ENCODE data around the gene NF2. TPM values are rescaled to one million over a fixed set of nuclear protein-coding genes. Genes with fewer than 3 reads are reported as not detected.

NF2 gene
- total RNA-seq, 1 experiment from 2014 or later, result 50.9 TPM

DNA sequence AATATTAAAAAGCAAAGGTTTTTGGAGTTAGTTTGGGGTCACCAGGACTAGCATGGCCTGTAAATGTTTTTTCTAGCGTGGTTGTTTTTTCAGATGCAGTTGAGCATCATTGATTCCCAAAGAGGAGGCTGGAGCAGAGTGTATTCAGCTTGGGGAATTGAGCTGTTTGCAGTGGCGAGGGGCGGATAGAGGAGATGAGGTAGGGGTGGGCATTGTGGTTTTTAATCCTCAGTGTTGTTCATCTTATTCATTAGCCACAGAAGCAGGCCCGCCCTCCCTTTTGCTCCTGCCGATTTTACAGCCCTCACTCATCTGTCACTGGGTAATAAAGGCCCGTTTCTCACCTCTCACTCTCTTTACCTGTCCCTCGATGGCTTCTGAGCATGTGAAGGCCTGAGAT, 51.4 kb downstream of the NF2 start:
- Histone ChIP-seq H4K8ac (replicated peaks; ENCODE audit: insufficient read length, low read depth, low read length) (no peak overlapping the region), H3K56ac (ENCODE audit: insufficient read length, low read depth, low read length) (no peak overlapping the region), H2BK12ac (ENCODE audit: insufficient read length, low read depth, low read length) (no peak overlapping the region), H3K4ac (ENCODE audit: low read depth, low read length) (no peak overlapping the region), H3K23me2 (ENCODE audit: insufficient read length, low read depth, low read length, poor library complexity, severe bottlenecking) (no peaks in the 10 kb centered on the region), H3T11ph (ENCODE audit: low read length) (no peak overlapping the region), H2BK20ac (ENCODE audit: low read depth, low read length, poor library complexity, severe bottlenecking) (no peak overlapping the region), H2BK5ac (ENCODE audit: insufficient read length, low read length) (no peak overlapping the region), H3K27me3 (ENCODE audit: insufficient read depth, low read length) (no peaks in the 10 kb centered on the region), H2AFZ (ENCODE audit: low read length) (no peak overlapping the region), H4K91ac (ENCODE audit: insufficient read length, low read depth, low read length) (no peak overlapping the region), H3K9me3 (ENCODE audit: control insufficient read depth, low read depth, low read length) (no peaks in the 10 kb centered on the region), H2BK15ac (ENCODE audit: low read depth, low read length) (no peak overlapping the region), H3K9ac (ENCODE audit: extremely low read depth, insufficient read length, low read length) (no peak overlapping the region), H3K14ac (ENCODE audit: insufficient read depth, low read length) (no peak overlapping the region), H3K18ac (ENCODE audit: insufficient read length, low read depth, low read length) (no peak overlapping the region), H2AK5ac (ENCODE audit: insufficient read length, low read length) (no peak overlapping the region), H4K5ac (ENCODE audit: insufficient read length, low read depth, low read length) (no peak overlapping the region), H3K27ac (ENCODE audit: insufficient read length, low read depth, low read length) (no peak overlapping the region), H3K23ac (ENCODE audit: insufficient read length, low read depth, low read length) (no peak overlapping the region), H2BK120ac (ENCODE audit: low read depth, low read length, poor library complexity, severe bottlenecking) (no peak overlapping the region), H3K4me1 (ENCODE audit: insufficient read depth, low read length) (no peaks in the 10 kb centered on the region), H3K79me2 (ENCODE audit: insufficient read depth, low read length) (no peaks in the 10 kb centered on the region), H3K79me1 (ENCODE audit: insufficient read depth, low read depth, low read length, poor library complexity, severe bottlenecking) (no peaks in the 10 kb centered on the region), H4K20me1 (ENCODE audit: control insufficient read depth, insufficient read depth, insufficient read length) (no peaks in the 10 kb centered on the region), H3K4me2 (ENCODE audit: insufficient read depth, insufficient read length, low read length) (no peak overlapping the region)
- no peak for DNase-seq
- no peak overlapping the region for H3K27ac Mint-ChIP-seq
- H3K27me3 Mint-ChIP-seq (ENCODE audit: low read depth), result no peaks in the 10 kb centered on the region
- no peaks in the 10 kb centered on the region for H3K9me3 Mint-ChIP-seq
- WGBS (ENCODE audit: extremely low coverage, insufficient read length, low lambda C conversion rate), result no CpG with 5 or more reads among the region's 7 CpGs
- H3K36me3 Mint-ChIP-seq (ENCODE audit: insufficient read depth in 1 of 3, low read depth in 3 of 3), result peaks cover 2 to 19% (median 14%) of the 10 kb centered on the region in 3 experiments; a peak in 5 of 7 replicates
- TF ChIP-seq, protein P1, sequence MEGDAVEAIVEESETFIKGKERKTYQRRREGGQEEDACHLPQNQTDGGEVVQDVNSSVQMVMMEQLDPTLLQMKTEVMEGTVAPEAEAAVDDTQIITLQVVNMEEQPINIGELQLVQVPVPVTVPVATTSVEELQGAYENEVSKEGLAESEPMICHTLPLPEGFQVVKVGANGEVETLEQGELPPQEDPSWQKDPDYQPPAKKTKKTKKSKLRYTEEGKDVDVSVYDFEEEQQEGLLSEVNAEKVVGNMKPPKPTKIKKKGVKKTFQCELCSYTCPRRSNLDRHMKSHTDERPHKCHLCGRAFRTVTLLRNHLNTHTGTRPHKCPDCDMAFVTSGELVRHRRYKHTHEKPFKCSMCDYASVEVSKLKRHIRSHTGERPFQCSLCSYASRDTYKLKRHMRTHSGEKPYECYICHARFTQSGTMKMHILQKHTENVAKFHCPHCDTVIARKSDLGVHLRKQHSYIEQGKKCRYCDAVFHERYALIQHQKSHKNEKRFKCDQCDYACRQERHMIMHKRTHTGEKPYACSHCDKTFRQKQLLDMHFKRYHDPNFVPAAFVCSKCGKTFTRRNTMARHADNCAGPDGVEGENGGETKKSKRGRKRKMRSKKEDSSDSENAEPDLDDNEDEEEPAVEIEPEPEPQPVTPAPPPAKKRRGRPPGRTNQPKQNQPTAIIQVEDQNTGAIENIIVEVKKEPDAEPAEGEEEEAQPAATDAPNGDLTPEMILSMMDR (conservative IDR thresholded peaks at IDR 0.05), result no peak
- H3K4me3 Mint-ChIP-seq, result no peak overlapping the region; a peak in 1 of 5 replicates
- H3K4me1 Mint-ChIP-seq, result peaks cover 10 to 18% of the 10 kb centered on the region in 2 experiments

Data from H9 (cell line).